Calu3 (cell line): ENCODE measurements around the gene ARGLU1. TPM values are rescaled to one million over a fixed set of nuclear protein-coding genes. Genes with fewer than 3 reads are reported as not detected.

Experiments used
- BruUV-seq: library from RNA; stranded (reverse); fragments of 400-500 nt; replicated peaks from 2 replicates; lab custom pipeline; 2021; lab: Mats Ljungman, UMichigan
- CTCF ChIA-PET: fragments of 300-600 bp; sonication (Branson Sonifier 250); formaldehyde crosslinking; loops from one replicate; lab custom pipeline; 2022; ENCODE audit warnings: antibody characterized with exemption; lab: Charles Lee
- DNase-seq: peaks from one replicate; pipeline ENCODE4 v3.0.0; 2022
- H3K27ac Mint-ChIP-seq: one replicate; pipeline ENCODE4 v1.8.0; 2022; ENCODE audit warnings: mixed read lengths; ENCODE audit not compliant: unreplicated experiment
- H3K27me3 Mint-ChIP-seq: one replicate; pipeline ENCODE4 v1.8.0; 2022; ENCODE audit warnings: mixed read lengths; ENCODE audit not compliant: unreplicated experiment
- H3K36me3 Mint-ChIP-seq: one replicate; pipeline ENCODE4 v1.8.0; 2022; ENCODE audit warnings: mild to moderate bottlenecking, moderate library complexity, mixed read lengths; ENCODE audit not compliant: insufficient read depth, unreplicated experiment
- H3K4me1 Mint-ChIP-seq: one replicate; pipeline ENCODE4 v1.8.0; 2022; ENCODE audit warnings: mild to moderate bottlenecking, low read depth, mixed read lengths; ENCODE audit not compliant: unreplicated experiment
- H3K4me3 Mint-ChIP-seq: one replicate; pipeline ENCODE4 v1.8.0; 2022; ENCODE audit warnings: mild to moderate bottlenecking, low read depth, moderate library complexity, mixed read lengths; ENCODE audit not compliant: unreplicated experiment
- H3K9me3 Mint-ChIP-seq: one replicate; pipeline ENCODE4 v1.8.0; 2022; ENCODE audit warnings: low read depth, mixed read lengths; ENCODE audit not compliant: unreplicated experiment
- intact Hi-C: fragments of 100-400 bp; cut with micrococcal nuclease; formaldehyde crosslinking; loops from one replicate; pipeline ENCODE4 v1.10.0; 2022; ENCODE audit not compliant: unreplicated experiment
- total RNA-seq: library from RNA; stranded (reverse); gene quantifications from 2 replicates; pipeline ENCODE4 v1.2.3, GENCODE V29; 2022
- TF ChIP-seq, protein P1 (sequence below): fragments of 200-600 bp; IDR thresholded peaks from one replicate; pipeline ENCODE4 v1.8.0; 2022; ENCODE audit warnings: antibody characterized with exemption; ENCODE audit not compliant: unreplicated experiment

ARGLU1 gene
- total RNA-seq, 1 experiment from 2014 or later, result 28.8 TPM

GRCh38 chr13:106594980-106595379 is 27.0 kb upstream of the ARGLU1 start:
- H3K9me3 Mint-ChIP-seq, result no peaks in the 10 kb centered on the region
- intact Hi-C loops, result no loop called here

DNA sequence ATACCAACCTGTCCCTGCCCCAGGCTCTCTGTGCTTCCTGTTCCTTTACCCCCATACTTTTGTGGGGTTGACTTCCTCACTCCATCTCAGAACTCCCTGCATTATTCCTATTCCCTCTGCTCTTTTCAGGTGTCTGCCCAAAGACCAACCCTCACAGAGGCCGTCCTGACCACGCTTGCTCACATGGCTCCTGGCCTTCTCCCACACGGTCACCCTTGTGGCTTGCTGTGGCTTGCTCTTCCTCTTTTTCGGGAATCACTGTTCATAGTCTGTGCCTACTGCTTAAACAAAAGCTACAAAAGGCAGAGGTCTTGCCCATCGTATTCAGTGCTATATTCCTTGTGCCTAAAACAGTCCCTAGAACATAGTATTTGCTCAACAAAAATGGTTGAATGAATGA is 25.2 kb upstream of the ARGLU1 start:
- no TSS peak for BruUV-seq
- H3K4me1 Mint-ChIP-seq, result no peaks in the 10 kb centered on the region
- intact Hi-C loops, result no loop called here
- H3K36me3 Mint-ChIP-seq, result no peaks in the 10 kb centered on the region
- TF ChIP-seq, protein P1, sequence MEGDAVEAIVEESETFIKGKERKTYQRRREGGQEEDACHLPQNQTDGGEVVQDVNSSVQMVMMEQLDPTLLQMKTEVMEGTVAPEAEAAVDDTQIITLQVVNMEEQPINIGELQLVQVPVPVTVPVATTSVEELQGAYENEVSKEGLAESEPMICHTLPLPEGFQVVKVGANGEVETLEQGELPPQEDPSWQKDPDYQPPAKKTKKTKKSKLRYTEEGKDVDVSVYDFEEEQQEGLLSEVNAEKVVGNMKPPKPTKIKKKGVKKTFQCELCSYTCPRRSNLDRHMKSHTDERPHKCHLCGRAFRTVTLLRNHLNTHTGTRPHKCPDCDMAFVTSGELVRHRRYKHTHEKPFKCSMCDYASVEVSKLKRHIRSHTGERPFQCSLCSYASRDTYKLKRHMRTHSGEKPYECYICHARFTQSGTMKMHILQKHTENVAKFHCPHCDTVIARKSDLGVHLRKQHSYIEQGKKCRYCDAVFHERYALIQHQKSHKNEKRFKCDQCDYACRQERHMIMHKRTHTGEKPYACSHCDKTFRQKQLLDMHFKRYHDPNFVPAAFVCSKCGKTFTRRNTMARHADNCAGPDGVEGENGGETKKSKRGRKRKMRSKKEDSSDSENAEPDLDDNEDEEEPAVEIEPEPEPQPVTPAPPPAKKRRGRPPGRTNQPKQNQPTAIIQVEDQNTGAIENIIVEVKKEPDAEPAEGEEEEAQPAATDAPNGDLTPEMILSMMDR, result no peak
- no peaks in the 10 kb centered on the region for H3K27me3 Mint-ChIP-seq
- CTCF ChIA-PET, result no interaction called here
- no peak overlapping the region for H3K4me3 Mint-ChIP-seq
- no peaks in the 10 kb centered on the region for H3K9me3 Mint-ChIP-seq
- DNase-seq, result no peak
- no peak overlapping the region for H3K27ac Mint-ChIP-seq

More at GRCh38 chr13:106594980-106595379, 27.0 kb upstream of the ARGLU1 start:
- CTCF ChIA-PET, result no interaction called here
- no peak for DNase-seq
- Mint-ChIP-seq H3K27me3 (no peaks in the 10 kb centered on the region), H3K36me3 (no peaks in the 10 kb centered on the region), H3K27ac (no peak overlapping the region), H3K4me3 (no peak overlapping the region), H3K4me1 (no peaks in the 10 kb centered on the region)
- TF ChIP-seq, protein P1, result no peak
- no TSS peak for BruUV-seq

- H3K4me3 Mint-ChIP-seq, result no peak overlapping the region
- no peak overlapping the region for H3K27ac Mint-ChIP-seq
- TF ChIP-seq, protein P1, result no peak
- H3K27me3 Mint-ChIP-seq, result no peaks in the 10 kb centered on the region
- H3K9me3 Mint-ChIP-seq, result no peaks in the 10 kb centered on the region
- intact Hi-C loops, result no loop called here
- no peaks in the 10 kb centered on the region for H3K36me3 Mint-ChIP-seq
- CTCF ChIA-PET, result no interaction called here
- no peaks in the 10 kb centered on the region for H3K4me1 Mint-ChIP-seq
- no TSS peak for BruUV-seq
- DNase-seq, result no peak
Measured at GRCh38 chr13:106591299-106591698, 23.4 kb upstream of the ARGLU1 start.

DNA sequence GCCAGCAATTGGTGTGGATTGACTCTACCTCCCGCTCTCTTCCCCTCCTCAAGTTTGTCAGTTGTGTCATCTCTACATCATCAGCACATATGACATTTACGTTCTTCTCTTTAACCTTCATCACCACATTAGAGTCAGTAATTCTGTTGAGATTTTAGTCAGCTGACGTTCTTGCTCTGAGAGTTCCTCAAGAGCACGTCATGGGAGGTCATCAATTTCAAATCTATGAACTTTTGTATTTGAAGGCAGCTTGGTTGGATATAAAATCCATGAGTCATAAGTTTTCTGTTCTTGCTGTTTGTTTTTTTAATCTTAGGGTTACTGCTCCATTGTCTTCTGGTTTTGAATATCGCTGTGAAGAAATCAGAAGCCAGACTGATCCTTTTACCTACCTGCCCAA is 21.8 kb upstream of the ARGLU1 start:
- H3K36me3 Mint-ChIP-seq, result no peaks in the 10 kb centered on the region
- BruUV-seq, result no TSS peak
- intact Hi-C loops, result no loop called here
- CTCF ChIA-PET, result no interaction called here
- H3K27me3 Mint-ChIP-seq, result no peaks in the 10 kb centered on the region
- TF ChIP-seq, protein P1, result no peak
- no peak for DNase-seq
- no peaks in the 10 kb centered on the region for H3K4me1 Mint-ChIP-seq
- no peak overlapping the region for H3K27ac Mint-ChIP-seq
- no peak overlapping the region for H3K4me3 Mint-ChIP-seq
- H3K9me3 Mint-ChIP-seq, result peaks cover 2% of the 10 kb centered on the region
